Osteoblast (primary cell): ENCODE data around the gene POU5F1. TPM values are rescaled to one million over a fixed set of nuclear protein-coding genes. Genes with fewer than 3 reads are reported as not detected.
"Not testable (repeated sequence)": the region's sequence is repeated elsewhere in the genome, so short reads cannot be mapped to it uniquely, and the experiment has no call there.

Experiments
- DNase-seq: peaks from one replicate; pipeline ENCODE4 v3.0.0; 2011; ENCODE audit warnings: low spot score, mixed read lengths; ENCODE audit not compliant: insufficient read length; ENCODE audit errors: missing footprints
- H2AFZ ChIP-seq: 2 replicates; pipeline ENCODE4 v1.6.0; 2011; ENCODE audit warnings: mild to moderate bottlenecking, low read length
- H3K27ac ChIP-seq: 2 replicates; pipeline ENCODE4 v1.5.1; 2011; ENCODE audit warnings: mild to moderate bottlenecking, low read depth, low read length, moderate library complexity
- H3K27me3 ChIP-seq: 2 replicates; pipeline ENCODE4 v1.6.0; 2012; ENCODE audit warnings: mild to moderate bottlenecking, control low read depth, inconsistent platforms, low read length, moderate library complexity; ENCODE audit not compliant: insufficient read depth
- H3K36me3 ChIP-seq: 2 replicates; pipeline ENCODE4 v1.5.1; 2011; ENCODE audit warnings: mild to moderate bottlenecking, low read length, control low read depth, moderate library complexity; ENCODE audit not compliant: insufficient read depth
- H3K4me1 ChIP-seq: 2 replicates; pipeline ENCODE4 v1.5.1; 2011; ENCODE audit warnings: mild to moderate bottlenecking, low read length, control low read depth, moderate library complexity; ENCODE audit not compliant: insufficient read depth
- H3K4me2 ChIP-seq: 2 replicates; pipeline ENCODE4 v1.6.0; 2011; ENCODE audit warnings: mild to moderate bottlenecking, low read length; ENCODE audit not compliant: insufficient read depth
- H3K4me3 ChIP-seq: fragments of 200-600 bp; sonication (generic); 3 replicates; pipeline ENCODE4 v1.5.1; 2012; ENCODE audit warnings: mild to moderate bottlenecking, low read length, inconsistent platforms; ENCODE audit not compliant: insufficient read depth
- H3K79me2 ChIP-seq: 2 replicates; pipeline ENCODE4 v1.6.0; 2012; ENCODE audit warnings: mild to moderate bottlenecking, low read length, control low read depth, inconsistent platforms; ENCODE audit not compliant: insufficient read depth
- H3K9me3 ChIP-seq: 2 replicates; pipeline ENCODE4 v1.5.1; 2011; ENCODE audit warnings: low read depth, low read length, control low read depth
- H4K20me1 ChIP-seq: 2 replicates; pipeline ENCODE4 v1.6.0; 2012; ENCODE audit warnings: mild to moderate bottlenecking, low read length, control low read depth; ENCODE audit not compliant: insufficient read depth
- CTCF ChIP-seq: IDR thresholded peaks from 2 replicates; pipeline ENCODE4 v1.5.1; 2011; ENCODE audit warnings: mild to moderate bottlenecking, low read depth, low read length, moderate library complexity; ENCODE audit errors: extremely low read depth
- total RNA-seq: library from RNA; depleted of rRNA; stranded (reverse); fragments of >200 nt; gene quantifications from 2 replicates; pipeline ENCODE4 v1.2.3, GENCODE V29; 2012

POU5F1 gene
- total RNA-seq, 1 donor = 2.5 TPM

DNA sequence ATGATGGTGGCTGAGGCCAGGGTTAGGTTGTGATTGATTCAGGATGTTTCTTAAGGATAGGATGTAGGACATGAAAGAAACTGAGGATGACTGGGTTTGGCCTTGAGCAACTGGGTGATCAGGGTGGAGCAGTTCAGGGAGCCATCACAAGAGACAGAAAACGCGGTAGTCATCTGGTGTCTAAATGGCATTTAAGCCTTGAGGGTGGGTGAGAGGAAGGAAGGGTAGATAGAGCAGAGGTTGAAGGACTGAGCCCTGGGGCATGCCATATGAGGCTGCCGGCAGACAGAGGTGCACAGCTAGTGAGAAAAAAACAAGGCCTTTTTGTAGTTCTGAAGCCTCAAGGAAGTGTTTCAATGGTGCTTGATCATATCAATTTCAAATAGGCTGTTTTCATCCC, 1.9 kb downstream of the POU5F1 start:
- Histone ChIP-seq H4K20me1 (no peaks in the 10 kb centered on the region), H3K36me3 (no peaks in the 10 kb centered on the region), H3K4me3 (no peak overlapping the region), H3K4me2 (no peak overlapping the region), H3K9me3 (no peaks in the 10 kb centered on the region), H3K79me2 (no peaks in the 10 kb centered on the region), H3K4me1 (no peaks in the 10 kb centered on the region), H3K27ac (no peak overlapping the region), H2AFZ (no peak overlapping the region), H3K27me3 (no peaks in the 10 kb centered on the region)
- no peak for TF ChIP-seq CTCF
- no peak for DNase-seq

- DNase-seq = no peak
- TF ChIP-seq CTCF = no peak
- H3K9me3 ChIP-seq = no peaks in the 10 kb centered on the region
- no peak overlapping the region for H3K4me2 ChIP-seq
- H3K79me2 ChIP-seq = no peaks in the 10 kb centered on the region
- no peaks in the 10 kb centered on the region for H3K4me1 ChIP-seq
- no peaks in the 10 kb centered on the region for H3K27me3 ChIP-seq
- H2AFZ ChIP-seq = no peak overlapping the region
- no peak overlapping the region for H3K4me3 ChIP-seq
- no peaks in the 10 kb centered on the region for H4K20me1 ChIP-seq
- no peak overlapping the region for H3K27ac ChIP-seq
- peaks cover 10% of the 10 kb centered on the region for H3K36me3 ChIP-seq
Measured at GRCh38 chr6:31165986-31166385, 4.5 kb downstream of the POU5F1 start.

- H3K4me3 ChIP-seq, H3K9me3 ChIP-seq, H3K4me2 ChIP-seq, H3K27ac ChIP-seq, H3K4me1 ChIP-seq, H3K27me3 ChIP-seq, H4K20me1 ChIP-seq, DNase-seq, H3K79me2 ChIP-seq, H2AFZ ChIP-seq: not testable (repeated sequence)
- peaks cover 10% of the 10 kb centered on the region for H3K36me3 ChIP-seq
Measured at GRCh38 chr6:31165064-31165832, 5.2 kb downstream of the POU5F1 start.

DNA sequence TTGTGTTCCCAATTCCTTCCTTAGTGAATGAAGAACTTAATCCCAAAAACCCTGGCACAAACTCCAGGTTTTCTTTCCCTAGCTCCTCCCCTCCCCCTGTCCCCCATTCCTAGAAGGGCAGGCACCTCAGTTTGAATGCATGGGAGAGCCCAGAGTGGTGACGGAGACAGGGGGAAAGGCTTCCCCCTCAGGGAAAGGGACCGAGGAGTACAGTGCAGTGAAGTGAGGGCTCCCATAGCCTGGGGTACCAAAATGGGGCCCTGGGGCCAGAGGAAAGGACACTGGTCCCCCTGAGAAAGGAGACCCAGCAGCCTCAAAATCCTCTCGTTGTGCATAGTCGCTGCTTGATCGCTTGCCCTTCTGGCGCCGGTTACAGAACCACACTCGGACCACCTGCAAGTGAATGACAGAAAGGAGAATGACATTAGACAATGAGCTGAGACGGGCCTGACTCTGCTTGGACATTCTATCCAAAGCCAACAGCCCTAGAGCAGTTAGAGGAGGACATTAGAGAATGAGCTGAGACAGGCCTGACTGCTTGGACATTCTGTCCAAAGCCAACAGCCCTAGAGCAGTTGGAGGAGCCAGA, 5.9 kb downstream of the POU5F1 start:
- not testable (repeated sequence) for H4K20me1 ChIP-seq, H3K27ac ChIP-seq, H3K4me3 ChIP-seq

GRCh38 chr6:31163922-31164321, 6.6 kb downstream of the POU5F1 start:
- peak; percentile 92 for DNase-seq
- TF ChIP-seq CTCF = no peak
- Histone ChIP-seq H3K27ac (no peak overlapping the region), H3K27me3 (no peaks in the 10 kb centered on the region), H3K4me3 (no peak overlapping the region), H2AFZ (no peak overlapping the region), H3K4me1 (peaks cover 9% of the 10 kb centered on the region), H3K4me2 (no peak overlapping the region), H3K36me3 (peaks cover 10% of the 10 kb centered on the region), H4K20me1 (no peaks in the 10 kb centered on the region), H3K79me2 (peaks cover 13% of the 10 kb centered on the region), H3K9me3 (no peaks in the 10 kb centered on the region)

More for the DNA sequence above, 5.9 kb downstream of the POU5F1 start:
- H2AFZ ChIP-seq, H3K4me2 ChIP-seq, H3K4me1 ChIP-seq, H3K79me2 ChIP-seq, DNase-seq, H3K9me3 ChIP-seq, H3K27me3 ChIP-seq: not testable (repeated sequence)
- H3K36me3 ChIP-seq = peaks cover 10% of the 10 kb centered on the region
